Loucy (cell line): ENCODE data around the gene PIP4P1.
A peak's percentile ranks its signal among the peaks of the same experiment; 100 is the strongest.
"Not testable (repeated sequence)": the region's sequence is repeated elsewhere in the genome, so short reads cannot be mapped to it uniquely, and the experiment has no call there.

Experiments used
- H2AFZ ChIP-seq: fragments of 200-600 bp; sonication (generic); 2 replicates; pipeline ENCODE4 v1.6.0; 2016; ENCODE audit warnings: antibody characterized with exemption, mild to moderate bottlenecking, low read length, moderate library complexity
- H3F3A ChIP-seq: fragments of 200-600 bp; 2 replicates; pipeline ENCODE4 v1.6.0; 2016; ENCODE audit warnings: antibody characterized with exemption, low read depth, mild to moderate bottlenecking
- H3K27me3 ChIP-seq: fragments of 200-600 bp; sonication (generic); 2 replicates; pipeline ENCODE4 v1.6.1; 2014; ENCODE audit warnings: low read length, mild to moderate bottlenecking; ENCODE audit not compliant: insufficient read depth, poor library complexity, severe bottlenecking
- H3K36me3 ChIP-seq: fragments of 200-600 bp; sonication (generic); 2 replicates; pipeline ENCODE4 v1.6.1; 2016; ENCODE audit warnings: low read length; ENCODE audit not compliant: insufficient read depth
- H3K4me1 ChIP-seq: fragments of 200-600 bp; sonication (generic); 2 replicates; pipeline ENCODE4 v1.5.1; 2014; ENCODE audit warnings: low read length, mild to moderate bottlenecking; ENCODE audit not compliant: insufficient read depth, poor library complexity, severe bottlenecking
- H3K4me2 ChIP-seq: fragments of 200-600 bp; sonication (generic); 2 replicates; pipeline ENCODE4 v1.6.0; 2014; ENCODE audit warnings: antibody characterized with exemption, low read length, low read depth, mild to moderate bottlenecking; ENCODE audit not compliant: poor library complexity, severe bottlenecking
- H3K4me3 ChIP-seq: fragments of 200-600 bp; sonication (generic); 2 replicates; pipeline ENCODE4 v1.5.1; 2014; ENCODE audit warnings: low read length, mild to moderate bottlenecking, mixed read lengths; ENCODE audit not compliant: poor library complexity, severe bottlenecking
- H3K79me2 ChIP-seq: fragments of 200-600 bp; sonication (generic); 2 replicates; pipeline ENCODE4 v1.6.1; 2014; ENCODE audit warnings: low read length; ENCODE audit not compliant: insufficient read depth
- H3K9ac ChIP-seq: fragments of 200-600 bp; sonication (generic); 2 replicates; pipeline ENCODE4 v1.6.0; 2014; ENCODE audit warnings: mild to moderate bottlenecking, low read depth, low read length, moderate library complexity; ENCODE audit not compliant: poor library complexity, severe bottlenecking
- H3K9me2 ChIP-seq: fragments of 200-600 bp; sonication (generic); replicated peaks from 2 replicates; pipeline ENCODE4 v1.6.1; 2016; ENCODE audit warnings: low read depth, low read length, mixed read lengths
- H3K9me3 ChIP-seq: fragments of 200-600 bp; sonication (generic); 2 replicates; pipeline ENCODE4 v1.6.1; 2014; ENCODE audit warnings: mild to moderate bottlenecking, antibody characterized with exemption, low read length, low read depth; ENCODE audit not compliant: insufficient read depth
- H4K20me1 ChIP-seq: fragments of 200-600 bp; sonication (generic); 2 replicates; pipeline ENCODE4 v1.6.0; 2014; ENCODE audit warnings: antibody characterized with exemption, low read length, mild to moderate bottlenecking; ENCODE audit not compliant: insufficient read depth, poor library complexity, severe bottlenecking
- CTCF ChIP-seq: fragments of 200-600 bp; sonication (generic); conservative IDR thresholded peaks from 2 replicates; pipeline ENCODE4 v1.5.1; 2014; ENCODE audit warnings: mild to moderate bottlenecking, antibody characterized with exemption, low read length
- EZH2phosphoT487 ChIP-seq: fragments of 200-600 bp; IDR thresholded peaks from 2 replicates; pipeline ENCODE4 v1.6.1; 2018; ENCODE audit warnings: antibody characterized with exemption, mild to moderate bottlenecking, moderate library complexity, borderline replicate concordance

Gene PIP4P1

GRCh38 chr14:20446889-20447288 is 14.3 kb downstream of the PIP4P1 start:
- Histone ChIP-seq H4K20me1 (no peaks in the 10 kb centered on the region), H3K4me2 (no peak overlapping the region), H3K36me3 (peaks cover 58% of the 10 kb centered on the region; the same call in 1 of the 2 replicates), H3K4me1 (no peaks in the 10 kb centered on the region), H3K27me3 (no peaks in the 10 kb centered on the region), H2AFZ (no peak overlapping the region), H3K4me3 (no peak overlapping the region), H3K9me3 (no peaks in the 10 kb centered on the region), H3K9me2 (no peaks in the 10 kb centered on the region), H3K9ac (no peak overlapping the region), H3K79me2 (peaks cover 8% of the 10 kb centered on the region; the same call in 1 of the 2 replicates), H3F3A (no peaks in the 10 kb centered on the region)
- TF ChIP-seq EZH2phosphoT487 (no peak), CTCF (no peak)

- H3K27me3 ChIP-seq, H3K9ac ChIP-seq, H3K4me2 ChIP-seq, H4K20me1 ChIP-seq, H3K79me2 ChIP-seq, H3K9me3 ChIP-seq, H3F3A ChIP-seq, H3K9me2 ChIP-seq, H2AFZ ChIP-seq, H3K4me3 ChIP-seq: not testable (repeated sequence)
- peaks cover 35% of the 10 kb centered on the region; the same call in 1 of the 2 replicates for H3K36me3 ChIP-seq
- H3K4me1 ChIP-seq, result peaks cover 19% of the 10 kb centered on the region
These were observed 17.6 kb downstream of the PIP4P1 start for GRCh38 chr14:20443650-20444049.

- H4K20me1 ChIP-seq, result no peaks in the 10 kb centered on the region
- no peak overlapping the region for H3K4me3 ChIP-seq
- no peaks in the 10 kb centered on the region for H3K27me3 ChIP-seq
- H3K4me2 ChIP-seq, result peak overlapping the region; percentile 51
- no peak overlapping the region for H3K9ac ChIP-seq
- H3F3A ChIP-seq, result no peaks in the 10 kb centered on the region
- H3K79me2 ChIP-seq, result no peaks in the 10 kb centered on the region
- H3K9me3 ChIP-seq, result no peaks in the 10 kb centered on the region
- no peaks in the 10 kb centered on the region for H3K9me2 ChIP-seq
- peaks cover 13% of the 10 kb centered on the region; the same call in 1 of the 2 replicates for H3K36me3 ChIP-seq
- H2AFZ ChIP-seq, result peak overlapping the region; percentile 71; the same call in 1 of the 2 replicates
- peaks cover 19% of the 10 kb centered on the region for H3K4me1 ChIP-seq
- TF ChIP-seq CTCF (no peak), EZH2phosphoT487 (no peak)
These were observed 19.8 kb downstream of the PIP4P1 start for GRCh38 chr14:20441461-20441860.

- Histone ChIP-seq H3K79me2 (no peaks in the 10 kb centered on the region), H3K36me3 (peaks cover 7% of the 10 kb centered on the region; the same call in 1 of the 2 replicates), H3K9ac (no peak overlapping the region), H3K9me2 (no peaks in the 10 kb centered on the region), H3K4me1 (peaks cover 19% of the 10 kb centered on the region), H3F3A (no peaks in the 10 kb centered on the region), H3K4me3 (peak overlapping the region; percentile 8), H2AFZ (peak overlapping the region; percentile 71), H3K9me3 (no peaks in the 10 kb centered on the region), H3K4me2 (peak overlapping the region; percentile 51), H3K27me3 (no peaks in the 10 kb centered on the region), H4K20me1 (no peaks in the 10 kb centered on the region)
- no peak for TF ChIP-seq CTCF
- TF ChIP-seq EZH2phosphoT487, result no peak
These were observed 20.4 kb downstream of the PIP4P1 start for GRCh38 chr14:20440882-20441281.
